HEK293 (cell line): ENCODE results near the gene INCA1.

Source experiments
- BCL11B ChIP-seq: fragments of 450-650 bp; formaldehyde crosslinking; IDR thresholded peaks from 2 replicates; pipeline ENCODE4 v1.5.1; 2016; ENCODE audit warnings: low read depth, missing biosample characterization, missing genetic modification characterization
- CTCF ChIP-seq: fragments of 450-650 bp; formaldehyde crosslinking; IDR thresholded peaks from 2 replicates; pipeline ENCODE4 v1.5.1; 2016; ENCODE audit warnings: missing biosample characterization, missing genetic modification characterization
- HOXA7 ChIP-seq: sonication (generic); formaldehyde crosslinking; IDR thresholded peaks from 2 replicates; pipeline ENCODE4 v1.8.1; 2022; ENCODE audit warnings: missing genetic modification reagents, borderline replicate concordance
- KLF7 ChIP-seq: fragments of 450-650 bp; formaldehyde crosslinking; IDR thresholded peaks from 2 replicates; pipeline ENCODE4 v1.5.1; 2016; ENCODE audit warnings: missing biosample characterization, missing genetic modification characterization, borderline replicate concordance
- KLF9 ChIP-seq: fragments of 450-650 bp; formaldehyde crosslinking; IDR thresholded peaks from 2 replicates; pipeline ENCODE4 v1.5.1; 2016; ENCODE audit warnings: missing biosample characterization, missing genetic modification characterization, low read depth
- SCRT2 ChIP-seq: fragments of 450-650 bp; formaldehyde crosslinking; IDR thresholded peaks from 2 replicates; pipeline ENCODE4 v1.5.1; 2016; ENCODE audit warnings: missing biosample characterization, missing genetic modification characterization
- TRIM28 ChIP-seq: IDR thresholded peaks from 2 replicates; pipeline ENCODE4 v1.6.1; 2011; ENCODE audit warnings: low read length, control low read depth, borderline replicate concordance
- ZBTB1 ChIP-seq: fragments of 450-650 bp; formaldehyde crosslinking; IDR thresholded peaks from 2 replicates; pipeline ENCODE4 v1.5.1; 2016; ENCODE audit warnings: missing biosample characterization, missing genetic modification characterization
- ZBTB6 ChIP-seq: fragments of 450-650 bp; formaldehyde crosslinking; IDR thresholded peaks from 2 replicates; pipeline ENCODE4 v1.5.1; 2017; ENCODE audit warnings: missing biosample characterization, missing genetic modification characterization
- ZFHX2 ChIP-seq: fragments of 450-650 bp; formaldehyde crosslinking; conservative IDR thresholded peaks from 2 replicates; pipeline ENCODE4 v1.5.1; 2016; ENCODE audit warnings: missing biosample characterization, missing genetic modification characterization
- ZFP41 ChIP-seq: fragments of 450-650 bp; formaldehyde crosslinking; IDR thresholded peaks from 2 replicates; pipeline ENCODE4 v1.5.1; 2016; ENCODE audit warnings: missing biosample characterization, missing genetic modification characterization, borderline replicate concordance
- ZNF121 ChIP-seq: fragments of 450-650 bp; formaldehyde crosslinking; IDR thresholded peaks from 2 replicates; pipeline ENCODE4 v1.5.1; 2016; ENCODE audit warnings: missing biosample characterization, missing genetic modification characterization
- ZNF138 ChIP-seq: fragments of 450-650 bp; formaldehyde crosslinking; IDR thresholded peaks from 2 replicates; pipeline ENCODE4 v1.5.1; 2016; ENCODE audit warnings: missing biosample characterization, missing genetic modification characterization, borderline replicate concordance
- ZNF16 ChIP-seq: fragments of 450-650 bp; formaldehyde crosslinking; IDR thresholded peaks from 2 replicates; pipeline ENCODE4 v1.5.1; 2016; ENCODE audit warnings: low read depth, missing biosample characterization, missing genetic modification characterization
- ZNF184 ChIP-seq: fragments of 450-650 bp; IDR thresholded peaks from 2 replicates; pipeline ENCODE4 v1.5.1; 2018; ENCODE audit warnings: missing biosample characterization, mild to moderate bottlenecking, missing genetic modification characterization
- ZNF26 ChIP-seq: fragments of 450-650 bp; formaldehyde crosslinking; IDR thresholded peaks from 2 replicates; pipeline ENCODE4 v1.5.1; 2016; ENCODE audit warnings: missing biosample characterization, missing genetic modification characterization
- ZNF302 ChIP-seq: fragments of 450-650 bp; formaldehyde crosslinking; IDR thresholded peaks from 2 replicates; pipeline ENCODE4 v1.5.1; 2016; ENCODE audit warnings: missing biosample characterization, missing genetic modification characterization, low read depth
- ZNF341 ChIP-seq: fragments of 450-650 bp; formaldehyde crosslinking; IDR thresholded peaks from 2 replicates; pipeline ENCODE4; 2016; ENCODE audit warnings: low read depth, missing biosample characterization, missing genetic modification characterization
- ZNF394 ChIP-seq: fragments of 450-650 bp; formaldehyde crosslinking; IDR thresholded peaks from 2 replicates; pipeline ENCODE4 v1.5.1; 2016; ENCODE audit warnings: missing biosample characterization, missing genetic modification characterization, mild to moderate bottlenecking, moderate library complexity, borderline replicate concordance
- ZNF398 ChIP-seq: fragments of 450-650 bp; formaldehyde crosslinking; IDR thresholded peaks from 2 replicates; pipeline ENCODE4 v1.5.1; 2017; ENCODE audit warnings: missing biosample characterization, missing genetic modification characterization
- ZNF423 ChIP-seq: fragments of 450-650 bp; formaldehyde crosslinking; IDR thresholded peaks from 2 replicates; pipeline ENCODE4 v1.5.1; 2016; ENCODE audit warnings: missing biosample characterization, missing genetic modification characterization
- ZNF433 ChIP-seq: fragments of 450-650 bp; formaldehyde crosslinking; IDR thresholded peaks from 2 replicates; pipeline ENCODE4 v1.5.1; 2016; ENCODE audit warnings: missing biosample characterization, missing genetic modification characterization, low read depth
- ZNF501 ChIP-seq: fragments of 450-650 bp; formaldehyde crosslinking; IDR thresholded peaks from 2 replicates; pipeline ENCODE4 v1.5.1; 2016; ENCODE audit warnings: missing biosample characterization, missing genetic modification characterization
- ZNF544 ChIP-seq: fragments of 450-650 bp; formaldehyde crosslinking; IDR thresholded peaks from 2 replicates; pipeline ENCODE4 v1.5.0; 2017; ENCODE audit warnings: missing biosample characterization, missing genetic modification characterization
- ZNF561 ChIP-seq: fragments of 450-650 bp; IDR thresholded peaks from 2 replicates; pipeline ENCODE4 v1.5.1; 2018; ENCODE audit warnings: missing biosample characterization, missing genetic modification characterization, borderline replicate concordance
- ZNF571 ChIP-seq: fragments of 450-650 bp; formaldehyde crosslinking; IDR thresholded peaks from 2 replicates; pipeline ENCODE4 v1.5.0; 2017; ENCODE audit warnings: missing biosample characterization, missing genetic modification characterization
- ZNF600 ChIP-seq: fragments of 450-650 bp; formaldehyde crosslinking; IDR thresholded peaks from 2 replicates; pipeline ENCODE4 v1.5.1; 2016; ENCODE audit warnings: missing biosample characterization, missing genetic modification characterization
- ZNF830 ChIP-seq: fragments of 450-650 bp; IDR thresholded peaks from 2 replicates; pipeline ENCODE4 v1.5.0; 2018; ENCODE audit warnings: missing biosample characterization, missing genetic modification characterization, low read depth, mild to moderate bottlenecking, moderate library complexity
- ZSCAN30 ChIP-seq: fragments of 450-650 bp; IDR thresholded peaks from 2 replicates; pipeline ENCODE4 v1.5.1; 2018; ENCODE audit warnings: missing biosample characterization, mild to moderate bottlenecking, missing genetic modification characterization, moderate library complexity
- TF ChIP-seq, protein P1 (sequence below): fragments of 450-650 bp; formaldehyde crosslinking; IDR thresholded peaks from 2 replicates; pipeline ENCODE4 v1.5.1; 2017; ENCODE audit warnings: missing biosample characterization, mild to moderate bottlenecking, missing genetic modification characterization, moderate library complexity
- TF ChIP-seq, protein P2 (sequence below): fragments of 450-650 bp; formaldehyde crosslinking; IDR thresholded peaks from 2 replicates; pipeline ENCODE4 v1.5.1; 2016; ENCODE audit warnings: missing biosample characterization, missing genetic modification characterization

INCA1 gene

GRCh38 chr17:4967539-4968485, 29.5 kb downstream of the INCA1 start, which contains the start of gene SPAG7 (continued):
- TF ChIP-seq ZNF398 (0 out of 2 replicates have a peak, but pooled peaks have one; percentile 19), CTCF (tag by site-specific recombination) (0 out of 2 replicates have a peak, but pooled peaks have one; percentile 46), ZNF501 (peak; percentile 68; the same call in 1 of the 2 replicates), ZNF184 (tag by site-specific recombination) (no peak), ZNF600 (tag by site-specific recombination) (no peak), ZNF302 (tag by site-specific recombination) (no peak), ZBTB1 (no peak), ZFHX2 (tag by site-specific recombination) (peak; percentile 86), TRIM28 (no peak), BCL11B (tag by site-specific recombination) (no peak), ZNF26 (tag by site-specific recombination) (no peak), ZNF571 (no peak), ZNF433 (no peak), ZNF423 (no peak), ZNF121 (tag by site-specific recombination) (no peak), ZFP41 (no peak), ZNF561 (tag by site-specific recombination) (peak; percentile 82; the same call in 1 of the 2 replicates), SCRT2 (tag by site-specific recombination) (no peak), KLF7 (tag by site-specific recombination) (peak; percentile 82; the same call in 1 of the 2 replicates), ZNF138 (tag by site-specific recombination) (no peak), ZNF544 (tag by site-specific recombination) (no peak), ZBTB6 (tag by site-specific recombination) (no peak), KLF9 (tag by site-specific recombination) (peak; percentile 91), ZSCAN30 (tag by site-specific recombination) (peak; percentile 91), ZNF341 (peak; percentile 92), ZNF394 (tag by site-specific recombination) (peak; percentile 34; the same call in 1 of the 2 replicates), ZNF16 (no peak), HOXA7 (CRISPR knock-in tag) (no peak), ZNF830 (tag by site-specific recombination) (no peak)
- TF ChIP-seq, protein P1, sequence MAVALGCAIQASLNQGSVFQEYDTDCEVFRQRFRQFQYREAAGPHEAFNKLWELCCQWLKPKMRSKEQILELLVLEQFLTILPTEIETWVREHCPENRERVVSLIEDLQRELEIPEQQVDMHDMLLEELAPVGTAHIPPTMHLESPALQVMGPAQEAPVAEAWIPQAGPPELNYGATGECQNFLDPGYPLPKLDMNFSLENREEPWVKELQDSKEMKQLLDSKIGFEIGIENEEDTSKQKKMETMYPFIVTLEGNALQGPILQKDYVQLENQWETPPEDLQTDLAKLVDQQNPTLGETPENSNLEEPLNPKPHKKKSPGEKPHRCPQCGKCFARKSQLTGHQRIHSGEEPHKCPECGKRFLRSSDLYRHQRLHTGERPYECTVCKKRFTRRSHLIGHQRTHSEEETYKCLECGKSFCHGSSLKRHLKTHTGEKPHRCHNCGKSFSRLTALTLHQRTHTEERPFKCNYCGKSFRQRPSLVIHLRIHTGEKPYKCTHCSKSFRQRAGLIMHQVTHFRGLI (tag by site-specific recombination), result peak; percentile 75
- TF ChIP-seq, protein P2, sequence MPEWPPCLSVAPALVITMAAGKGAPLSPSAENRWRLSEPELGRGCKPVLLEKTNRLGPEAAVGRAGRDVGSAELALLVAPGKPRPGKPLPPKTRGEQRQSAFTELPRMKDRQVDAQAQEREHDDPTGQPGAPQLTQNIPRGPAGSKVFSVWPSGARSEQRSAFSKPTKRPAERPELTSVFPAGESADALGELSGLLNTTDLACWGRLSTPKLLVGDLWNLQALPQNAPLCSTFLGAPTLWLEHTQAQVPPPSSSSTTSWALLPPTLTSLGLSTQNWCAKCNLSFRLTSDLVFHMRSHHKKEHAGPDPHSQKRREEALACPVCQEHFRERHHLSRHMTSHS (tag by site-specific recombination), result no peak
